Caki2 (cell line): ENCODE measurements around the gene APCDD1L. TPM values are rescaled to one million over a fixed set of nuclear protein-coding genes. Genes with fewer than 3 reads are reported as not detected.

Experiments
- DNase-seq: peaks from one replicate; pipeline ENCODE4 v3.0.0-alpha.2; 2015; ENCODE audit warnings: low read depth
- in situ Hi-C: cut with HindIII; loops from 2 replicates; pipeline ENCODE4 v1.10.0; 2016; ENCODE audit warnings: low sequenced_read_pairs, low pct_unique_long_range_greater_than_20kb, mixed read lengths
- total RNA-seq: library from RNA; depleted of rRNA; stranded (reverse); fragments of >200 nt; shearing (Covaris generic); gene quantifications from 2 replicates; pipeline ENCODE4 v1.2.3, GENCODE V29; 2014; ENCODE audit warnings: low replicate concordance

APCDD1L gene
- total RNA-seq, 1 experiment from 2014 or later, result not detected

DNA sequence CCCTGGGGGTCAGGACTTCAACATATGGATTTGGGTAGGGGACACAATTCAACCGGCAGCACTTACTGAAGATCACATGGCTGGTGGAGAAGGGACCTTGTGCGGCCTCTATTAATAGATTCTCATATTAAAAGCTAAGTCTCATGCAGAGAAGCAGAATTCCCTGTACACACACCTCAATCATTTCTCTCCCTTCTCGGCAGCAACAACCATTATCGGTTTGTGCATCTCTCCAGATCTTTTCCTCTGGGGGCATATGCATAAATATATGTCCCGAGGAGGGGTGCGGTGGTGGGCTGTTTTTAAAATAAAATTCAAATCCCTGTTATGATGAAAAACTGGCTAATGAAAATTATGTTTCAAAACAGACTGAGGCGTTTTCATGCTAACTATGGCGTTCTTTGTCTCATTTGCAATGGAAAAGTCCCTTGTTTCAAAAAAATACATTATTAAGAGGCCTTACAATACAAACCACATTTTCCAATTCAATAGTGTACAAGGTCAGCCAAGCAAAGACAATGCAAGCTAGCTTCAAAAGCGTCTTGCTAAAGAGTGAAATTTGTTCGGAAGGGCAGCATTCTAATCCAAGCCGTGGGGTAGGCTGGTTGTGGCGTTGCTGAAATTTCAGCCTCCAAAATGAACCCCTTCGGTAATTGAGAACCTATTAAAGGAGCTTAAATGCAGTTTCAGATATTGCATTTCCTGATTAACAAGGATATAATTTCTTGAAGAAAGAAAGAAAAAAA lies 17.3 kb downstream of the APCDD1L start:
- in situ Hi-C loops, result no loop called here
- no peak for DNase-seq

DNA sequence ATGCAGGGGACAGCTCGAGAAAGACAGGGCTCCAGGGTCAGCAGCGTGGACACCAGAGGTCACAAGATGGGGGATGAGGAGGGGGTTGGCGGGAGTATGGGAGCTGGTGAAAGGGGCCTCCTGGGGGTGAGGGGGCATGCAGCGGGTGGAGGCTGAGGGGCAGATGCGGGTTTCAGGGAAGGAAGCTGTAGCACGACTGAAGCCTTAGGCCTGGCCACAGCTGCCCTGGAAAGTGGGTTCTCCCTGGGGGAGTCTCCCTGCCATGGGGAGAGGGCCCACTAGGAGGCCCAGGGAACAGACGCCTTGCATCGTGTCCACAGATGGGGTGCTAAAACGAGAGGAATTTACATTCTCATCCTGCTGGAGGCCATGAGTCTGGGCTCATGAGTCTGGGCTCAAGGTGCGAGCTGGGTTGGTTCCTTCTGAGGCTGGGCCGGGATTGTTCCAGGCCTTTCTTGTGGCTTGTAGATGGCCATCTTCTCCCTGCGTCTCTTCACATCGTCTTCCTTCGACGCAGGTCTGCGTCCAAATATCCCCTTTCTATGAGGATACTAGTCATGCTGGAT lies 18.0 kb downstream of the APCDD1L start:
- in situ Hi-C loops, result no loop called here
- no peak for DNase-seq

- DNase-seq, result no peak
- in situ Hi-C loops, result no loop called here
These were observed 18.8 kb downstream of the APCDD1L start for GRCh38 chr20:58496429-58496769.

DNA sequence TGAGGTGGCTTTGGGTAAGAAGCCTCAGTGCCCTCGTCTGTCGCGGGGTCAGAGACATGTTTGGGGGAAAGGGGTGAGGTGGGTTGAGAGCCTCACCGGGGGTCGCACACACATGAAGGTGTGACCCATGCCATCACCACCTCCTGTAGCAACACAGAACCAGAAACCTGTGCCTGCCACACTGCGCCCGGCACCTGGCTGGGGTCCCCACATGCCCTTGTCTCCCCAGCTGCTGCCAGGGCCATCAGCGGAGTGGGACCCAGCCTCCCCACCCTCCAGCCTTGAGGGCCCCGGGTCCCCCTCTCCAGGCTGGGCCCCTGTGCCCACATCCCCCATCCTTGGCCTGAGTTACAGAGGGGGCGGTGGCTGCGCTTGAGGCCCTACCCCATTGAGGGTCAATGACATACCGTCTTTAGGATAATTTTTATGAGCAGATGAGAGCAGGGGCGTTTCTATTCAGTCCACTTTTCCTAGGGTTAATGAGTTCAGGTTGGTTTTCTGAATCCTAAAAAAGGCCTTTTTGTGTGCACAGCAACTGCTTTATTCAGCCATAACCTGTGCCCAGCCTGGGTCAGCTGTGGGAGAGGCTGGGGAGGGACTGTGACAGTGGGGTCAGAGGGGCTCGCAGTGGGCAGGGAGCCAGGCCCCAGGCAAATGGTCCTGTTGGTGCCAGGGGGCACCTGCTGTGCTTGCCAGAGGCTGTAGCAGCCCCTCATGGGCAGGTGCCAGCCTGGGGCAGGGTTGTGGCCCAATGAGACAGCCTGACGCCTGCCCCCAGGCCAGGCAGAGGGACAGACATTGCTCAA lies 19.4 kb downstream of the APCDD1L start:
- in situ Hi-C loops, result no loop called here
- DNase-seq, result no peak

- in situ Hi-C loops, result no loop called here
- DNase-seq, result no peak
These were observed 20.1 kb downstream of the APCDD1L start for GRCh38 chr20:58494923-58495622.

DNA sequence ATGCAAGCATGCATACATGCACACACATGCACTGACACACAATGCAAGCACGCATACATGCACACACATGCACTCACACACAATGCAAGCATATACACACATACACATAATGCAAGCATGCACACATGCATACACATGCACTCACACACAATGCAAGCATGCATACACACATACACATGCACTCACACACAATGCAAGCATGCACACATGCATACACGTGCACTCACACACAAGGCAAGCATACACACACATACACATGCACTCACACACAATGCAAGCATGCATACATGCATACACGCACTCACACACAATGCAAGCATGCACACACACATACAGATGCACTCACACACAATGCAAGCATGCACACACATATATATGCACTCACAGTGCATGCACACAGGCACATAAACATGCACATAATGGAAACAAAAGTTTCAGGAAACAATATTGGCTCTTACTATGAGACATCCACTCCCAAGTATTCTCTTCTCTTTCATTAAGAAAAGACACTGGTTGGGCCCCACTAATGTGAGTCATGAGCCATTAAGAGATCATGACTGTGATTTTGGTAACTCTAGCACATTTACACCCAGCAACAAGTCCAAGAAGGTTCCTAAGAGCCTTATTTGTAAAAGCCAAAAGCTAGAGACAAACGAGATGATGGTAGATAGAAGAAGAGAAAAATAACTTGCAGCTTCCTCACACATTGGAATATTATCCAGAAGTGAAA lies 22.2 kb downstream of the APCDD1L start:
- in situ Hi-C loops, result no loop called here
- no peak for DNase-seq

DNA sequence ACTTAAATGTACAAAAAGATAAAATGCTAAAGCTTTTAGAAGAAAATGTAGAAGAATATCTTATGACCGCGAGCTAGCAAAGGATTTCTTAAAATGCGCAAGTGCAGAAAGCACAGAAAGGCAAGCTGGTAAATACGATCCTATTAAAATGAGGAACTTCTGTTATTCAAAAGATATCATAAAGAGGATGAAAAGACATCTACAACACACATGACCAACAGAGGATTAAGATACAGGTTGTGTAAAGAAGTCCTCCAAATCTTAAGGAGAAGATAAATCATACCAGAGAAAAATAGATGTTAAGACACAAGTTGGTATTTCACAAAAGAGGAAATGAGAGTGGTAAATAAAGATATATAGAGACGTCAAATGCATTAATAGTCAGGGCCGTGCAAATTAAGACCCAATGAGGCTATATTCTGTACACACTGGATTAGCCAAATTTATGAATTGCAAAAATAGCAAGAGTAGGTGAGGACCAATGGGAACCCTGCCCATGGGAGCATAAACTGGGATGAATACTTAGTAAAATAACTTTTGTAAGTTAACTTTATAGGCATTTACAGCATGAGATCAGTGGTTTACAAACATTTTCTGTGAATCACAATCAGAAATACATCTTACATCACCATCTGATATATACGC lies 23.0 kb downstream of the APCDD1L start:
- in situ Hi-C loops, result no loop called here

DNA sequence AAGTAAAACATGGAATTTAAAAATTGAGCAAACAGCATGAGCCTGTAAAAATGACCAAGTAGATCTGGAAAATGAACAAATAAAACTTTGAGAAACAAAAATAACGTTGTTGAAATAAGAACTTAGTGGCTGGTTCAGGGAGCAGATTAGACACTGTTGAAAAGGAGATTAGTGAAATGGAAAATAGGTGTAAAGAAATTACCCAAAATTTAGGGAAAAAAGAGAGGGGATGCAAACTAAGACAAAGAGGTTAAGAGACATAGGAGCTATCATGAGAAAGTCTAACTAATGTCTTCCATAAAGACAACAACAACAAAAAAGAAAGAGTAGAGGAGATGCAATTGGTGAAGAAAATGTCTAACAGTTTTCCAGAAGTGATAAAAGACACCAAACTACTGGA lies 29.0 kb downstream of the APCDD1L start:
- in situ Hi-C loops, result no loop called here
- DNase-seq, result no peak

More for the DNA sequence above, 23.0 kb downstream of the APCDD1L start:
- DNase-seq, result no peak

DNA sequence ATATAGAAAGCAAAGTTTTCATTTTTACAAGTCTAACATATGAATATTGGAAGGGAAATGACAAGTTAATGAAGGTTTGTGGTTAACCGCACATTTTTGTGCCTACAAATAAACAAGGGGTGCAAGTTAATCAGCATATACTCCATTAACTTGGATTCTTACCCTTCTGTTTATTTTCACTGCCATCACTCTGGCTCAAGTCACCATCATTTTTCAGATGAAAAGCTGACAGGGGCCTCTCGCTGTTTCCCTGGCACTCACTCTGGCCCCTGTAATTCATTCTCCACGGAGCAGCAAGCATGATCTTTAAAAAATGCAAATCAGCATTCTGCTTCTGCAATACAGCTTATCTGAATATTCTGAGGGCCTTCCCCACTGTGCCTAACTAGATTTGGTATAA lies 29.8 kb downstream of the APCDD1L start:
- in situ Hi-C loops, result no loop called here
- no peak for DNase-seq

- DNase-seq, result no peak
- in situ Hi-C loops, result no loop called here
These were observed 31.7 kb downstream of the APCDD1L start for GRCh38 chr20:58483470-58483869.

DNA sequence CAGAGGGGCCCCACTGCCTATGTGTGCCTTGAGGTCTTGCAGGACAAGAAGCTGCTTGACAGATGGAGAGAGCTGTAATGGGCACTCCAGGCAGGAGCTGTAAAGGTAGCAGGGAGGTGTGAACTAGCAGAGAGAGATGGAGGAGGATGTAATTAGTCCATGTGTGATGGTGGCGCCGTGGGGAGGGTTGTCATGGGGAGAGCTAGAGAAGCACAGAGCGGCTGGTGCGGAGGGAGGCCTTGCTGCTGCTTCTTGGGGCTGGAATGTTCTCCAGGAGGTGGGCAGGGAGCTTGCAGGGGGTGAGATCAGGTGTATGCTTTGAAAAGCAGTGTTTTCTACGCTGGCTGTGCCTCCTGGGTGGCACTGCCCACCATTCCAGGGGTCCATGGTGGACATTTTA lies 32.1 kb downstream of the APCDD1L start:
- DNase-seq, result no peak
- in situ Hi-C loops, result no loop called here

DNA sequence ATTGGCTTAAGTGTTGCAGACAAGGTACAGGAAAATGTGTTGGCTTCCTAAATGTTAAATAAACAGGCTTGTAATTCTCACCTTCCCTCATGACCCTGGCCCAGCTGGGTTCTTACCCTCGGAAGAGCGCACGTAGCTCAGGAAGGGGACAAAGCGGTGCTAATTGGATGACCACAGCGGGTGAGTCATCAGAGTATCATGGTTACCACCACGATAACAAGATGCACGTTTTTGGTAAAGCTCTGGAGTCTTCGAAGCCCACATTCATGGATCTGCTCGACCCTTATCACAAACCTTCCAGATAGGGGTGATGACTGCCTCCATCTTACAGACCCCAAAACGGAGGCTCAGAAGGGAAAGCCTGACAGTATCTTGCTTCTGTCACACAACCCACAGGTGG lies 32.8 kb downstream of the APCDD1L start:
- DNase-seq, result no peak
- in situ Hi-C loops, result no loop called here

DNA sequence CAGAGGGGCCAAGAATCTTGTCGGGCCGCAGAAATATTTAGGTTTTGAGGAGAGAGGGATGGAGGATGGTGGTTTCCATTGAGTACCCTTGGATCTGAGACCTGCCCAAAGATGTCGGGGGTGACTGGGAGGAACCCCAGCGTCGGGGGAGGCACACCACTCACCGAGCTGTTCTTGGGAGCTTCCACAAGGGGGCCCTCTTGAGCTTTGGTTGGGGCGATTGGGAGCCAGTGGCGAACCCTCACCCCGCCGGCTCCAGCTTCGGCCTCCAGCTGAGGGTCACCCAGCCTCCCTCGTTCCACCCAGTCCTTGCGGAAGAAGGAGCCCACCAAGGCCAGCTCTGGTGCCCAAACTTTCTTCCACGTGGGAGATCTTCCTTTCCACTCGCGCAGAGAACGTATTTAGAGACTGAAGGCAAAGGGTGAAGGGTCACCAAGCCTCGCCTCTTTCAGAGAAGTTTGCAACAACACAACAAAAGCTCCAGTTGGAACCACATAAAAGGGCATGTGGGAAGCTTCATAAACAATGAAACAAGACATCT lies 33.6 kb downstream of the APCDD1L start:
- no peak for DNase-seq
- in situ Hi-C loops, result no loop called here

GRCh38 chr20:58480551-58481336 lies 34.5 kb downstream of the APCDD1L start:
- DNase-seq, result no peak
- in situ Hi-C loops, result no loop called here

DNA sequence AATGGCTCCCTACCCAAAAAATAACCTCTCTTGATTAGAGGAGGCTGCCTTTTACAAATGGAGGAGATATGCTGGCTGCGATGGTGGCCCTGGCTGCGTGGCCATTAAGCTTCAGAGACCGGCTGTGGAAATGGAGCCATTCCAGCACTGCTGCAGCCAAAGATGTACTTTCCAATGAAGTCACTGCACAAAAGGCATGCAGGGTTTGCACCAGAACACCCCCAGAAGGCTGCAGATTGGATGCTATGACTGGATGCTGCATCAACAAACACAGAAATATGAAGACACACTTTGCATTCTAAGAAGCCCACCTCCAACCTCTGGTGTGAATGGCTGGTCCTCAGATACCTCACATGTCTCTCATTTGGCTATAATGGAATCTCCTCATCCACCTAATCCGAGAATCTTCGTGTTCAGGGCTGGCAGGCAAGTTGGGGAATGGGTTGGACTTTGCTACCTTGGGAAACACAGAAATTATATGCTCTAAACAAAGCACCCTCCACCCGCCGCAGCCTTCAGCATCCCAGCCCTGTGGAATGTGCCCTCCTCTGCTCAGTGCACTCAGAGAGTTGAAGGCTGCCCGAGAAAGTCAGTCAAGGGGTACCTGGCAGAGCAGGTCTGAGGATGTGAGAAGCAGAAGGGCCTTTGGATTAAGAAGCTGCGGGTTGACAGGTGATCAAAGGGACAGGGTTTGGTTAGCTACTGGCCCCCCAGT lies 35.3 kb downstream of the APCDD1L start:
- DNase-seq, result no peak
- in situ Hi-C loops, result no loop called here

GRCh38 chr20:58478141-58478805 lies 36.9 kb downstream of the APCDD1L start:
- in situ Hi-C loops, result no loop called here

More at GRCh38 chr20:58478141-58478805, 36.9 kb downstream of the APCDD1L start:
- no peak for DNase-seq
